Endothelial cell of umbilical vein (primary cell): ENCODE results near the gene ACTN3. TPM values are rescaled to one million over a fixed set of nuclear protein-coding genes. Genes with fewer than 3 reads are reported as not detected.

ENCODE experiments used
- BruUV-seq: library from RNA; stranded (reverse); fragments of 400-500 nt; replicated peaks from 2 replicates; lab custom pipeline; 2021; lab: Mats Ljungman, UMichigan
- CTCF ChIA-PET: fragments of 300-600, 350-600 bp; sonication (Branson Sonifier 250); formaldehyde crosslinking; loops from one replicate; lab custom pipeline; 2021; ENCODE audit warnings: antibody characterized with exemption, inconsistent platforms; lab: Charles Lee
- POLR2A ChIA-PET: fragments of 300-600, 350-600 bp; sonication (Branson Sonifier 250); formaldehyde crosslinking; loops from one replicate; lab custom pipeline; 2021; ENCODE audit warnings: antibody characterized with exemption, inconsistent platforms; lab: Charles Lee
- DNase-seq: peaks from one replicate; pipeline ENCODE4 v3.0.0-alpha.2; 2011; ENCODE audit warnings: low read depth, low spot score
- FAIRE-seq: peaks from 2 replicates; lab custom pipeline; 2011; peaks lifted over from hg19 to GRCh38; lab: Jason Lieb, UNC
- H2AFZ ChIP-seq: 2 replicates; pipeline ENCODE4 v1.6.0; 2012; ENCODE audit warnings: low read depth, low read length, control low read depth, inconsistent platforms
- H3K27ac ChIP-seq: 2 replicates; pipeline ENCODE4 v1.5.1; 2011; ENCODE audit warnings: low read depth, mild to moderate bottlenecking, control low read depth, low read length, moderate library complexity; ENCODE audit not compliant: insufficient read depth
- H3K27me3 ChIP-seq, 2 experiments: 2 replicates each; pipeline versions ENCODE4 v1.6.0 to v1.6.1; 2011; ENCODE audit warnings: low read length in 2 of 2, mixed read lengths in 1 of 2; ENCODE audit not compliant: control insufficient read depth in 2 of 2, insufficient read depth in 2 of 2
- H3K36me3 ChIP-seq, 2 experiments: 2 replicates in 1 of 2; 3 replicates in 1 of 2; pipeline ENCODE4 v1.5.1; 2011; ENCODE audit warnings: low read length in 2 of 2, mild to moderate bottlenecking in 1 of 2, moderate library complexity in 1 of 2; ENCODE audit not compliant: control insufficient read depth in 2 of 2, insufficient read depth in 2 of 2; ENCODE audit errors: extremely low read depth in 1 of 2
- H3K4me1 ChIP-seq: 3 replicates; pipeline ENCODE4 v1.5.1; 2011; ENCODE audit warnings: mild to moderate bottlenecking, low read length; ENCODE audit not compliant: control insufficient read depth, insufficient read depth; ENCODE audit errors: extremely low read depth
- H3K4me2 ChIP-seq: 2 replicates; pipeline ENCODE4 v1.6.1; 2011; ENCODE audit warnings: low read length, control low read depth, mixed read lengths; ENCODE audit not compliant: insufficient read depth
- H3K4me3 ChIP-seq, 3 experiments: fragments of 200-600 bp in 1 of 3; sonication (generic), shearing (Covaris generic) in 1 of 3; replicated peaks in 1 of 3; 2 replicates each; pipeline ENCODE4 v1.5.1; 2011 to 2016; ENCODE audit warnings: control low read depth in 3 of 3, low read length in 3 of 3, mild to moderate bottlenecking in 2 of 3, inconsistent platforms in 1 of 3, low read depth in 1 of 3, moderate library complexity in 1 of 3; ENCODE audit not compliant: insufficient read depth in 1 of 3
- H3K79me2 ChIP-seq: 2 replicates; pipeline ENCODE4 v1.6.0; 2012; ENCODE audit warnings: low read length, inconsistent platforms; ENCODE audit not compliant: control insufficient read depth, insufficient read depth
- H3K9ac ChIP-seq: replicated peaks from 2 replicates; pipeline ENCODE3; 2011; ENCODE audit warnings: low read length, control low read depth; ENCODE audit not compliant: insufficient read depth; ENCODE audit errors: extremely low read depth
- H3K9me1 ChIP-seq: replicated peaks from 3 replicates; pipeline ENCODE4 v1.6.0; 2011; ENCODE audit warnings: mild to moderate bottlenecking, low read length; ENCODE audit not compliant: control insufficient read depth, insufficient read depth; ENCODE audit errors: extremely low read depth
- H3K9me3 ChIP-seq: replicated peaks from 2 replicates; pipeline ENCODE4 v1.5.1; 2012; ENCODE audit warnings: low read length, inconsistent platforms; ENCODE audit not compliant: control insufficient read depth, insufficient read depth
- H4K20me1 ChIP-seq: replicated peaks from 2 replicates; pipeline ENCODE3; 2011; ENCODE audit warnings: mild to moderate bottlenecking, low read length; ENCODE audit not compliant: control insufficient read depth, insufficient read depth; ENCODE audit errors: extremely low read depth
- EZH2 ChIP-seq: IDR thresholded peaks from 2 replicates; pipeline ENCODE4 v1.6.1; 2012; ENCODE audit warnings: borderline replicate concordance, low read depth, mild to moderate bottlenecking, moderate library complexity, low read length, inconsistent platforms; ENCODE audit not compliant: severe bottlenecking
- FOS ChIP-seq: IDR thresholded peaks from 2 replicates; pipeline ENCODE4 v1.6.1; 2011; ENCODE audit warnings: mild to moderate bottlenecking, low read length, moderate library complexity, borderline replicate concordance; ENCODE audit not compliant: insufficient read depth
- GATA2 ChIP-seq: IDR thresholded peaks from 2 replicates; pipeline ENCODE4 v1.7.0; 2011; ENCODE audit warnings: low read depth, mild to moderate bottlenecking, moderate library complexity, mixed read lengths, low read length; ENCODE audit not compliant: insufficient read length, insufficient read depth
- JUN ChIP-seq: IDR thresholded peaks from 2 replicates; pipeline ENCODE4 v1.6.1; 2011; ENCODE audit warnings: borderline replicate concordance, low read depth; ENCODE audit not compliant: insufficient read length, insufficient read depth
- MAX ChIP-seq: IDR thresholded peaks from 2 replicates; pipeline ENCODE4 v1.6.1; 2011; ENCODE audit not compliant: insufficient read depth, insufficient read length
- MYC ChIP-seq: IDR thresholded peaks from one replicate; pipeline ENCODE4 v1.6.1; 2011; ENCODE audit warnings: mild to moderate bottlenecking, low read depth, low read length
- POLR2A ChIP-seq: IDR thresholded peaks from 2 replicates; pipeline ENCODE4 v1.6.1; 2012; ENCODE audit warnings: low read depth, mild to moderate bottlenecking, control low read depth, low read length
- POLR2AphosphoS5 ChIP-seq: IDR thresholded peaks from 2 replicates; pipeline ENCODE4 v1.6.1; 2012; ENCODE audit warnings: low read depth, mild to moderate bottlenecking, control low read depth, low read length, moderate library complexity; ENCODE audit not compliant: insufficient read depth
- dilution Hi-C: fragments of 300-500 bp; cut with MboI; formaldehyde crosslinking; loops from one replicate; pipeline ENCODE4 v1.15.0; 2019; ENCODE audit warnings: low sequenced_read_pairs; ENCODE audit not compliant: extremely low pct_ligation_motif_present
- intact Hi-C: fragments of 100-400 bp; cut with micrococcal nuclease; formaldehyde crosslinking; loops from one replicate; pipeline ENCODE4 v1.10.0; 2022
- polyA plus RNA-seq, 4 experiments: library from polyadenylated mRNA; depleted of rRNA in 3 of 4; stranded (reverse) in 3 of 4; unstranded in 1 of 4; fragments of >200 nt; gene quantifications; 2 replicates each; pipeline versions ENCODE4 v1.2.1 to v1.2.3, GENCODE V29; 2011 to 2012; ENCODE audit warnings: missing spikeins in 1 of 4
- total RNA-seq: library from RNA; stranded (reverse); gene quantifications from 2 replicates; pipeline ENCODE4 v1.2.3, GENCODE V29; 2021
- TF ChIP-seq, protein P1 (sequence below), 2 donors: IDR thresholded peaks; 1 replicate in 1 of 2; 2 replicates in 1 of 2; pipeline ENCODE4 v1.5.1; 2011; ENCODE audit warnings: low read length in 2 of 2, mild to moderate bottlenecking in 2 of 2, moderate library complexity in 2 of 2, control low read depth in 1 of 2, inconsistent platforms in 1 of 2, low read depth in 1 of 2; ENCODE audit not compliant: insufficient read depth in 1 of 2; ENCODE audit errors: extremely low read depth in 1 of 2

Gene ACTN3
- total and polyA plus RNA-seq, 2 donors (not counting 3 experiments of a cell fraction or from before 2014, with no cell fraction given): 0.17 to 0.18 TPM

DNA sequence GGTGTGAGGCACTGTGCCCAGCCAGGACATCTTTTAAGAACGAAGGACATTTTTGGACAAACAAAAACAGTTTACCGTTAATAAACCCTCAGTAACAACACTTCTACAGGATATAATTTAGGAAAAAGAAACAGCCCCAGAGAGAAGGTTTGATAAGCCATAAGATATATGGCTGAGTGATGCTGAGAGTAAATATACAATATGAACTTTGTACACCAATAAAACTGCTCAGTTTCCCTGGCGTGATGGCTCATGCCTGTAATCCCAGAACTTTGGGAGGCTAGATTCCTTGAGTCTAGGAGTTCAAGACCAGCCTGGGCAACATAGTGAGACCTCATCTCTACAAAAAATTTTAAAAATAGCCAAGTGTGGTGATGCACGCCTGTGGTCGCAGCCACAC, 48.2 kb upstream of the ACTN3 start:
- no peaks in the 10 kb centered on the region for H3K9me3 ChIP-seq
- no peaks in the 10 kb centered on the region for H3K9me1 ChIP-seq
- BruUV-seq: no TSS peak
- dilution Hi-C loops: no loop called here
- no peak overlapping the region for H3K9ac ChIP-seq
- H3K4me2 ChIP-seq: no peak overlapping the region
- no peaks in the 10 kb centered on the region for H4K20me1 ChIP-seq
- H3K4me1 ChIP-seq: no peaks in the 10 kb centered on the region
- CTCF ChIA-PET: no interaction called here
- H3K36me3 ChIP-seq: peaks cover 0 to 14% of the 10 kb centered on the region in 2 experiments
- intact Hi-C loops: no loop called here
- H2AFZ ChIP-seq: no peak overlapping the region
- POLR2A ChIA-PET: no interaction called here
- H3K79me2 ChIP-seq: no peaks in the 10 kb centered on the region
- H3K27ac ChIP-seq: no peak overlapping the region
- no peak for FAIRE-seq
- DNase-seq: no peak
- no peak overlapping the region for H3K4me3 ChIP-seq
- H3K27me3 ChIP-seq: no peaks in the 10 kb centered on the region
- TF ChIP-seq EZH2 (no peak), FOS (no peak), MYC (no peak), MAX (no peak), GATA2 (no peak)

GRCh38 chr11:66505276-66505816, 41.4 kb upstream of the ACTN3 start:
- no peaks in the 10 kb centered on the region for H3K9me1 ChIP-seq
- no peaks in the 10 kb centered on the region for H3K9me3 ChIP-seq
- no peaks in the 10 kb centered on the region for H3K79me2 ChIP-seq
- no peak overlapping the region for H2AFZ ChIP-seq
- H3K27ac ChIP-seq: no peak overlapping the region
- dilution Hi-C loops (no loop called here), intact Hi-C loops (no loop called here)
- H3K9ac ChIP-seq: no peak overlapping the region
- TF ChIP-seq EZH2 (no peak), JUN (no peak), MYC (no peak), POLR2AphosphoS5 (no peak), FOS (no peak), GATA2 (no peak), MAX (no peak), POLR2A (no peak)
- TF ChIP-seq, protein P1, sequence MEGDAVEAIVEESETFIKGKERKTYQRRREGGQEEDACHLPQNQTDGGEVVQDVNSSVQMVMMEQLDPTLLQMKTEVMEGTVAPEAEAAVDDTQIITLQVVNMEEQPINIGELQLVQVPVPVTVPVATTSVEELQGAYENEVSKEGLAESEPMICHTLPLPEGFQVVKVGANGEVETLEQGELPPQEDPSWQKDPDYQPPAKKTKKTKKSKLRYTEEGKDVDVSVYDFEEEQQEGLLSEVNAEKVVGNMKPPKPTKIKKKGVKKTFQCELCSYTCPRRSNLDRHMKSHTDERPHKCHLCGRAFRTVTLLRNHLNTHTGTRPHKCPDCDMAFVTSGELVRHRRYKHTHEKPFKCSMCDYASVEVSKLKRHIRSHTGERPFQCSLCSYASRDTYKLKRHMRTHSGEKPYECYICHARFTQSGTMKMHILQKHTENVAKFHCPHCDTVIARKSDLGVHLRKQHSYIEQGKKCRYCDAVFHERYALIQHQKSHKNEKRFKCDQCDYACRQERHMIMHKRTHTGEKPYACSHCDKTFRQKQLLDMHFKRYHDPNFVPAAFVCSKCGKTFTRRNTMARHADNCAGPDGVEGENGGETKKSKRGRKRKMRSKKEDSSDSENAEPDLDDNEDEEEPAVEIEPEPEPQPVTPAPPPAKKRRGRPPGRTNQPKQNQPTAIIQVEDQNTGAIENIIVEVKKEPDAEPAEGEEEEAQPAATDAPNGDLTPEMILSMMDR (IDR thresholded peaks at IDR 0.05; ENCODE audit: extremely low read depth in 1 of 2, insufficient read depth in 1 of 2, low read depth in 1 of 2, low read length in 2 of 2): no peak
- peaks cover 2% of the 10 kb centered on the region in 2 experiments for H3K36me3 ChIP-seq
- no peak overlapping the region for H3K4me3 ChIP-seq
- CTCF ChIA-PET: no interaction called here
- DNase-seq (no peak), FAIRE-seq (no peak)
- no peak overlapping the region for H3K4me2 ChIP-seq
- H3K4me1 ChIP-seq: no peaks in the 10 kb centered on the region
- POLR2A ChIA-PET: no interaction called here
- H4K20me1 ChIP-seq: no peaks in the 10 kb centered on the region
- BruUV-seq: no TSS peak
- H3K27me3 ChIP-seq: no peaks in the 10 kb centered on the region
